ENCODE data around the gene ZFAND2B.

The ZFAND2B gene

DNA sequence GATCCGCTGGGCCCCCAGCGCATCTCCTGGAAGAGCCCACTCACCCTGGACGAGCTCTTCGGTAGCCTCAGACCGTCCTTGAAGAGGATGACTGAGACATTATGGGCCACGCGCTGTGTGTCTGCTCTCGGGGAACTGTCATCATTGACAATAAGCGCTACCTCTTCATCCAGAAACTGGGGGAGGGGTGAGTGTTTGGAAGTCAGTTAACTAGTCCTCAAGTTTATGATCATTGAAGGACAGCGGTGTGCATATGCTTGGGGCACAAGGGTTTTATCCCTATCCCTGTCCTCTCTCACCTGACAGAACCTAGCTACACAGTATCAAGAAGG is 39.3 kb downstream of the ZFAND2B start:
- TF ChIP-seq SIN3A (IDR thresholded peaks at IDR 0.05; ENCODE audit: borderline replicate concordance, insufficient read depth, low read length) (no peak), TAF1 (IDR thresholded peaks at IDR 0.05; ENCODE audit: borderline replicate concordance, insufficient read depth, low read length) (no peak), POLR2AphosphoS5 (IDR thresholded peaks at IDR 0.05; ENCODE audit: low read depth, low read length) (no peak), FOXP2 (optimal IDR thresholded peaks at IDR 0.05; ENCODE audit: borderline replicate concordance, extremely low read depth, extremely low read length, insufficient read depth) (no peak)
- TF ChIP-seq, protein P1, sequence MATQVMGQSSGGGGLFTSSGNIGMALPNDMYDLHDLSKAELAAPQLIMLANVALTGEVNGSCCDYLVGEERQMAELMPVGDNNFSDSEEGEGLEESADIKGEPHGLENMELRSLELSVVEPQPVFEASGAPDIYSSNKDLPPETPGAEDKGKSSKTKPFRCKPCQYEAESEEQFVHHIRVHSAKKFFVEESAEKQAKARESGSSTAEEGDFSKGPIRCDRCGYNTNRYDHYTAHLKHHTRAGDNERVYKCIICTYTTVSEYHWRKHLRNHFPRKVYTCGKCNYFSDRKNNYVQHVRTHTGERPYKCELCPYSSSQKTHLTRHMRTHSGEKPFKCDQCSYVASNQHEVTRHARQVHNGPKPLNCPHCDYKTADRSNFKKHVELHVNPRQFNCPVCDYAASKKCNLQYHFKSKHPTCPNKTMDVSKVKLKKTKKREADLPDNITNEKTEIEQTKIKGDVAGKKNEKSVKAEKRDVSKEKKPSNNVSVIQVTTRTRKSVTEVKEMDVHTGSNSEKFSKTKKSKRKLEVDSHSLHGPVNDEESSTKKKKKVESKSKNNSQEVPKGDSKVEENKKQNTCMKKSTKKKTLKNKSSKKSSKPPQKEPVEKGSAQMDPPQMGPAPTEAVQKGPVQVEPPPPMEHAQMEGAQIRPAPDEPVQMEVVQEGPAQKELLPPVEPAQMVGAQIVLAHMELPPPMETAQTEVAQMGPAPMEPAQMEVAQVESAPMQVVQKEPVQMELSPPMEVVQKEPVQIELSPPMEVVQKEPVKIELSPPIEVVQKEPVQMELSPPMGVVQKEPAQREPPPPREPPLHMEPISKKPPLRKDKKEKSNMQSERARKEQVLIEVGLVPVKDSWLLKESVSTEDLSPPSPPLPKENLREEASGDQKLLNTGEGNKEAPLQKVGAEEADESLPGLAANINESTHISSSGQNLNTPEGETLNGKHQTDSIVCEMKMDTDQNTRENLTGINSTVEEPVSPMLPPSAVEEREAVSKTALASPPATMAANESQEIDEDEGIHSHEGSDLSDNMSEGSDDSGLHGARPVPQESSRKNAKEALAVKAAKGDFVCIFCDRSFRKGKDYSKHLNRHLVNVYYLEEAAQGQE (IDR thresholded peaks at IDR 0.05; ENCODE audit: insufficient read depth in 1 of 2, low read depth in 2 of 2, low read length in 2 of 2): no peak

DNA sequence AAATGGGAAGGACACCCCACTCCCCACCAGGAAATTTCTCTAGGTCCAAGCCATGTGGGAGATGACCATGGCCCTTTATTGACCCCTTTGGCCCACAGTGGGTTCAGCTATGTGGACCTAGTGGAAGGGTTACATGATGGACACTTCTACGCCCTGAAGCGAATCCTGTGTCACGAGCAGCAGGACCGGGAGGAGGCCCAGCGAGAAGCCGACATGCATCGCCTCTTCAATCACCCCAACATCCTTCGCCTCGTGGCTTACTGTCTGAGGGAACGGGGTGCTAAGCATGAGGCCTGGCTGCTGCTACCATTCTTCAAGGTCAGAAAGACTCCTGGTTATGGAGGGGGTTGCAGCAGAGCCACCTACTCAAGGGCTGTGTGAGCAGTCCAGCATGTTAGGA is 40.0 kb downstream of the ZFAND2B start:
- TF ChIP-seq TAF1 (IDR thresholded peaks at IDR 0.05; ENCODE audit: borderline replicate concordance, insufficient read depth, low read length): no peak
- no peak for TF ChIP-seq FOXP2 (optimal IDR thresholded peaks at IDR 0.05; ENCODE audit: borderline replicate concordance, extremely low read depth, extremely low read length, insufficient read depth)
- no peak for TF ChIP-seq POLR2AphosphoS5 (IDR thresholded peaks at IDR 0.05; ENCODE audit: low read depth, low read length)
- no peak for TF ChIP-seq SIN3A (IDR thresholded peaks at IDR 0.05; ENCODE audit: borderline replicate concordance, insufficient read depth, low read length)
- TF ChIP-seq, protein P1 (IDR thresholded peaks at IDR 0.05; ENCODE audit: insufficient read depth in 1 of 2, low read depth in 2 of 2, low read length in 2 of 2): no peak

- no peak for TF ChIP-seq FOXP2 (optimal IDR thresholded peaks at IDR 0.05; ENCODE audit: borderline replicate concordance, extremely low read depth, extremely low read length, insufficient read depth)
- TF ChIP-seq POLR2AphosphoS5 (IDR thresholded peaks at IDR 0.05; ENCODE audit: low read depth, low read length): no peak
- TF ChIP-seq SIN3A (IDR thresholded peaks at IDR 0.05; ENCODE audit: borderline replicate concordance, insufficient read depth, low read length): no peak
- TF ChIP-seq TAF1 (IDR thresholded peaks at IDR 0.05; ENCODE audit: borderline replicate concordance, insufficient read depth, low read length): no peak
- TF ChIP-seq, protein P1 (IDR thresholded peaks at IDR 0.05; ENCODE audit: insufficient read depth in 1 of 2, low read depth in 2 of 2, low read length in 2 of 2): no peak
These were observed 41.4 kb downstream of the ZFAND2B start for GRCh38 chr2:219247678-219248642.

DNA sequence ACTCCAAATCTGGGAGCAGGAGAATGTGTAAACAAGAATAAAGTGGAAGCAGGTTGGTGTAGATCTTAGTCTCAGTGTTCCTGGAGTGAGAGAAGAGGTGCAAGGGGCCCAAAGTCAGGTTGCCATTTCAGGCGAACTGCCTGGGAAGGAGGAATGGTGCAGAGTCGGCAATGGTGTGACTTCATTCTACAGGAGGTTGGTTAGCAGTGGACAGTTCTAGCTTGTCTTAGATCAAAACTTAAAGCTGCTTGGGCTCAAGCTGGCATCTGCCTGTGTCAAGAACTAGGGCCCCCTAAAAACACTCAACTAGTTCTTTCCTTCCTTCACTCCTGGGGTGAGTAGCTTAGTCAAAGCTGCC is 42.2 kb downstream of the ZFAND2B start:
- TF ChIP-seq FOXP2 (optimal IDR thresholded peaks at IDR 0.05; ENCODE audit: borderline replicate concordance, extremely low read depth, extremely low read length, insufficient read depth): no peak
- TF ChIP-seq, protein P1 (IDR thresholded peaks at IDR 0.05; ENCODE audit: insufficient read depth in 1 of 2, low read depth in 2 of 2, low read length in 2 of 2): no peak
- TF ChIP-seq POLR2AphosphoS5 (IDR thresholded peaks at IDR 0.05; ENCODE audit: low read depth, low read length): no peak
- no peak for TF ChIP-seq SIN3A (IDR thresholded peaks at IDR 0.05; ENCODE audit: borderline replicate concordance, insufficient read depth, low read length)
- TF ChIP-seq TAF1 (IDR thresholded peaks at IDR 0.05; ENCODE audit: borderline replicate concordance, insufficient read depth, low read length): no peak
